A549 (cell line): Measurements from ENCODE around the gene OR51F2.

Experiments used
- CTCF ChIP-seq: fragments of >200 bp; sonication (Bioruptor Twin); formaldehyde crosslinking; IDR thresholded peaks from 3 replicates; pipeline ENCODE4 v1.5.1; 2016
- HES2 ChIP-seq: fragments of >200 bp; sonication (Bioruptor Twin); formaldehyde crosslinking; IDR thresholded peaks from 2 replicates; pipeline ENCODE4 v1.6.1; 2016
- HMGXB4 ChIP-seq: fragments of 250-450 bp; sonication (Bioruptor Pico); IDR thresholded peaks from 2 replicates; pipeline ENCODE4 v1.5.0; 2021; ENCODE audit warnings: mild to moderate bottlenecking, moderate library complexity, borderline replicate concordance
- HOXB5 ChIP-seq: fragments of 250-450 bp; sonication (Bioruptor Pico); IDR thresholded peaks from 2 replicates; pipeline ENCODE4 v1.5.0; 2020; ENCODE audit warnings: mild to moderate bottlenecking, moderate library complexity
- MYC ChIP-seq: IDR thresholded peaks from 2 replicates; pipeline ENCODE4 v1.6.1; 2012; ENCODE audit warnings: mild to moderate bottlenecking, inconsistent platforms, low read length, improper control_type of control experiment, borderline replicate concordance
- POLR2A ChIP-seq: IDR thresholded peaks from 2 replicates; pipeline ENCODE4 v1.6.1; 2012; ENCODE audit warnings: mild to moderate bottlenecking, low read length
- RAD21 ChIP-seq, 2 experiments: fragments of >200 bp in 1 of 2; sonication (Bioruptor Twin) in 1 of 2; formaldehyde crosslinking in 1 of 2; IDR thresholded peaks in 1 of 2; conservative IDR thresholded peaks in 1 of 2; 2 replicates in 1 of 2; 3 replicates in 1 of 2; pipeline ENCODE4 v1.6.1; 2012 to 2018; ENCODE audit warnings: inconsistent platforms in 1 of 2
- RCOR1 ChIP-seq: fragments of 150-350 bp; IDR thresholded peaks from 2 replicates; pipeline ENCODE4 v1.6.1; 2014; ENCODE audit warnings: antibody characterized with exemption, low read length, low read depth
- REST ChIP-seq: fragments of 200-600 bp; sonication (generic); IDR thresholded peaks from 2 replicates; pipeline ENCODE4 v1.6.1; 2016; ENCODE audit warnings: antibody characterized with exemption, mild to moderate bottlenecking, moderate library complexity

GRCh38 chr11:4809246-4809645 lies 11.9 kb upstream of the OR51F2 start:
- TF ChIP-seq HMGXB4 (CRISPR knock-in tag) (no peak), CTCF (no peak), REST (no peak), MYC (no peak), RAD21 (conservative IDR thresholded peaks at IDR 0.05 in 1 of 2, IDR thresholded peaks at IDR 0.05 in 1 of 2) (no peak), HOXB5 (CRISPR knock-in tag) (no peak), POLR2A (no peak), RCOR1 (no peak), HES2 (no peak)
